OCI-LY7 (cell line): ENCODE measurements around the gene PODXL. TPM values are rescaled to one million over a fixed set of nuclear protein-coding genes. Genes with fewer than 3 reads are reported as not detected.

Experiments
- BruUV-seq: library from RNA; stranded (reverse); fragments of 400-500 nt; replicated peaks from 2 replicates; lab custom pipeline; 2021; lab: Mats Ljungman, UMichigan
- CTCF ChIA-PET: fragments of 300-600 bp; sonication (Branson Sonifier 250); formaldehyde crosslinking; loops from one replicate; lab custom pipeline; 2022; ENCODE audit warnings: antibody characterized with exemption; ENCODE audit not compliant: unreplicated experiment; lab: Charles Lee
- POLR2A ChIA-PET: fragments of 300-600 bp; sonication (Branson Sonifier 250); formaldehyde crosslinking; loops from one replicate; lab custom pipeline; 2022; ENCODE audit warnings: antibody characterized with exemption; lab: Charles Lee
- DNase-seq: peaks from one replicate; pipeline ENCODE4 v3.0.0-alpha.2; 2015; ENCODE audit warnings: low spot score
- H2AFZ ChIP-seq: fragments of 200-600 bp; sonication (generic), shearing (Covaris generic); 2 replicates; pipeline ENCODE4 v1.6.1; 2014; ENCODE audit warnings: mild to moderate bottlenecking, antibody characterized with exemption, low read length, moderate library complexity
- H3K27ac ChIP-seq: fragments of 200-600 bp; sonication (generic); 2 replicates; pipeline ENCODE4 v1.5.1; 2014; ENCODE audit warnings: mixed run types, low read depth, mild to moderate bottlenecking, moderate library complexity, low read length, inconsistent platforms; ENCODE audit not compliant: poor library complexity, severe bottlenecking
- H3K36me3 ChIP-seq: fragments of 200-600 bp; sonication (generic); 2 replicates; pipeline ENCODE4 v1.6.1; 2014; ENCODE audit warnings: mild to moderate bottlenecking, antibody characterized with exemption, low read length, moderate library complexity, mixed read lengths; ENCODE audit not compliant: insufficient read depth
- H3K4me1 ChIP-seq: fragments of 200-600 bp; sonication (generic); 2 replicates; pipeline ENCODE4 v1.5.1; 2014; ENCODE audit warnings: mild to moderate bottlenecking, low read length; ENCODE audit not compliant: insufficient read depth, poor library complexity, severe bottlenecking
- H3K4me2 ChIP-seq: fragments of 200-600 bp; sonication (generic); 2 replicates; pipeline ENCODE4 v1.6.1; 2014; ENCODE audit warnings: mild to moderate bottlenecking, low read length
- H3K4me3 ChIP-seq: fragments of 200-600 bp; sonication (generic); 2 replicates; pipeline ENCODE4 v1.5.1; 2014; ENCODE audit warnings: mild to moderate bottlenecking, low read depth, low read length; ENCODE audit not compliant: poor library complexity, severe bottlenecking
- H3K79me2 ChIP-seq: fragments of 200-600 bp; sonication (generic); 2 replicates; pipeline ENCODE4 v1.6.1; 2016; ENCODE audit warnings: low read depth, mild to moderate bottlenecking, low read length, moderate library complexity, mixed read lengths; ENCODE audit not compliant: insufficient read depth
- H3K9me2 ChIP-seq: fragments of 200-600 bp; sonication (generic); 2 replicates; pipeline ENCODE4 v1.6.1; 2016; ENCODE audit warnings: mild to moderate bottlenecking, low read length, mixed read lengths; ENCODE audit not compliant: insufficient read depth
- H3K9me3 ChIP-seq: fragments of 200-600 bp; sonication (generic); 2 replicates; pipeline ENCODE4 v1.6.1; 2014; ENCODE audit warnings: mild to moderate bottlenecking, mixed run types, low read length, mixed read lengths
- H4K20me1 ChIP-seq: fragments of 200-600 bp; sonication (generic); 2 replicates; pipeline ENCODE4 v1.6.1; 2014; ENCODE audit warnings: mild to moderate bottlenecking, antibody characterized with exemption, low read length, moderate library complexity, mixed read lengths; ENCODE audit not compliant: insufficient read depth
- CTCF ChIP-seq: fragments of 200-600 bp; sonication (generic); conservative IDR thresholded peaks from 2 replicates; pipeline ENCODE4 v1.5.1; 2014; ENCODE audit warnings: mild to moderate bottlenecking, antibody characterized with exemption, low read length, moderate library complexity, mixed read lengths
- EZH2phosphoT487 ChIP-seq: fragments of 200-600 bp; sonication (generic); IDR thresholded peaks from 2 replicates; pipeline ENCODE4 v1.6.1; 2018; ENCODE audit warnings: low read depth, borderline replicate concordance, mild to moderate bottlenecking, mixed run types, antibody characterized with exemption, low read length, moderate library complexity, mixed read lengths
- intact Hi-C: fragments of 100-400 bp; cut with micrococcal nuclease; formaldehyde crosslinking; loops from one replicate; pipeline ENCODE4 v1.10.0; 2022; ENCODE audit not compliant: unreplicated experiment
- total RNA-seq, 2 experiments: library from RNA; depleted of rRNA in 1 of 2; stranded (reverse); fragments of >200 nt in 1 of 2; shearing (Covaris generic) in 1 of 2; gene quantifications; 2 replicates each; pipeline ENCODE4 v1.2.3, GENCODE V29; 2014 to 2022

The PODXL gene
- total RNA-seq, 2 experiments from 2014 or later: 0.32 to 2.1 TPM

GRCh38 chr7:131604841-131605279 lies 48.4 kb upstream of the PODXL start:
- POLR2A ChIA-PET: no interaction called here
- intact Hi-C loops: no loop called here

GRCh38 chr7:131603932-131604331 lies 47.5 kb upstream of the PODXL start:
- H4K20me1 ChIP-seq: no peaks in the 10 kb centered on the region
- TF ChIP-seq EZH2phosphoT487 (no peak), CTCF (no peak)
- H3K79me2 ChIP-seq: no peaks in the 10 kb centered on the region
- DNase-seq: no peak
- no peak overlapping the region for H3K4me2 ChIP-seq
- no TSS peak for BruUV-seq
- no peak overlapping the region for H2AFZ ChIP-seq
- no peak overlapping the region for H3K4me3 ChIP-seq
- H3K36me3 ChIP-seq: no peaks in the 10 kb centered on the region
- ChIA-PET POLR2A (no interaction called here), CTCF (no interaction called here)
- H3K9me2 ChIP-seq: no peaks in the 10 kb centered on the region
- H3K4me1 ChIP-seq: no peaks in the 10 kb centered on the region
- H3K9me3 ChIP-seq: no peaks in the 10 kb centered on the region
- intact Hi-C loops: no loop called here
- no peak overlapping the region for H3K27ac ChIP-seq

More at GRCh38 chr7:131604841-131605279, 48.4 kb upstream of the PODXL start:
- Histone ChIP-seq H2AFZ (no peak overlapping the region), H3K9me2 (no peaks in the 10 kb centered on the region), H3K79me2 (no peaks in the 10 kb centered on the region), H3K4me1 (no peaks in the 10 kb centered on the region), H3K27ac (no peak overlapping the region), H3K4me2 (no peak overlapping the region), H3K36me3 (no peaks in the 10 kb centered on the region), H3K4me3 (no peak overlapping the region), H4K20me1 (no peaks in the 10 kb centered on the region), H3K9me3 (no peaks in the 10 kb centered on the region)
- DNase-seq: no peak
- CTCF ChIA-PET: no interaction called here
- no peak for TF ChIP-seq EZH2phosphoT487
- TF ChIP-seq CTCF: no peak
- BruUV-seq: no TSS peak

GRCh38 chr7:131602994-131603372 lies 46.6 kb upstream of the PODXL start:
- H3K4me3 ChIP-seq: no peak overlapping the region
- ChIA-PET POLR2A (interaction anchor here (0.6 kb wide), 1 partner anchor 361 kb away, joined by 5 read pairs; no protein-coding TSS in a partner anchor), CTCF (no interaction called here)
- no peaks in the 10 kb centered on the region for H3K79me2 ChIP-seq
- H3K9me2 ChIP-seq: no peaks in the 10 kb centered on the region
- no TSS peak for BruUV-seq
- DNase-seq: no peak
- H3K4me2 ChIP-seq: no peak overlapping the region
- no peaks in the 10 kb centered on the region for H3K36me3 ChIP-seq
- intact Hi-C loops: no loop called here
- no peak for TF ChIP-seq CTCF
- TF ChIP-seq EZH2phosphoT487: no peak
- no peaks in the 10 kb centered on the region for H3K4me1 ChIP-seq
- no peaks in the 10 kb centered on the region for H4K20me1 ChIP-seq
- H3K9me3 ChIP-seq: no peaks in the 10 kb centered on the region
- no peak overlapping the region for H3K27ac ChIP-seq
- H2AFZ ChIP-seq: no peak overlapping the region
